Effector memory CD8-positive, alpha-beta T cell (primary cell): Measurements from ENCODE around the gene LCE3C.
"Not testable (repeated sequence)": the region's sequence is repeated elsewhere in the genome, so short reads cannot be mapped to it uniquely, and the experiment has no call there.

ENCODE experiments used
- ATAC-seq: fragments of 150-1000 bp; cut with Tn5 transposase; replicated peaks from 2 replicates; pipeline ENCODE4 v1.10.0; 2021; ENCODE audit warnings: mild to moderate bottlenecking, moderate library complexity
- DNase-seq, 3 experiments: peaks; one replicate each; pipeline ENCODE4 v3.0.0; 2021
- H3K27ac Mint-ChIP-seq, 2 donors: one replicate each; pipeline ENCODE4 v1.8.0; 2022; ENCODE audit warnings: mild to moderate bottlenecking in 2 of 2, mixed read lengths in 2 of 2, moderate library complexity in 2 of 2
- H3K27me3 Mint-ChIP-seq, 2 donors: one replicate each; pipeline ENCODE4 v1.8.0; 2022; ENCODE audit warnings: mixed read lengths in 2 of 2
- H3K36me3 Mint-ChIP-seq: one replicate; pipeline ENCODE4 v1.8.0; 2022; ENCODE audit warnings: mild to moderate bottlenecking, moderate library complexity, mixed read lengths; ENCODE audit not compliant: insufficient read depth
- H3K4me1 Mint-ChIP-seq, 2 donors: one replicate each; pipeline ENCODE4 v1.8.0; 2022; ENCODE audit warnings: low read depth in 2 of 2, mixed read lengths in 2 of 2
- H3K4me3 Mint-ChIP-seq, 2 donors: one replicate each; pipeline ENCODE4 v1.8.0; 2022; ENCODE audit warnings: mild to moderate bottlenecking in 2 of 2, mixed read lengths in 2 of 2, moderate library complexity in 2 of 2
- H3K9me3 Mint-ChIP-seq, 2 donors: one replicate each; pipeline ENCODE4 v1.8.0; 2022; ENCODE audit warnings: mixed read lengths in 2 of 2
- total RNA-seq, 9 experiments: gene quantifications; one replicate each; lab custom pipeline; 2026; lab: John Stamatoyannopoulos, UW

LCE3C gene
- 0 reads per million in 9 experiments for total RNA-seq

GRCh38 chr1:152599934-152600333 is at the start of gene LCE3C:
Gene LCE3C, plus strand, starts transcription at chr1:152600234. Its CDS starts 498 bp downstream, at chr1:152600732.
- no peak within 1 kb of the TSS for H3K27ac Mint-ChIP-seq

GRCh38 chr1:152565115-152565514 is 34.9 kb upstream of the LCE3C start:
- ATAC-seq (no peak), DNase-seq (no peak)
- H3K36me3 Mint-ChIP-seq = no peaks in the 10 kb centered on the region
- no peak overlapping the region for H3K4me3 Mint-ChIP-seq
- no peaks in the 10 kb centered on the region for H3K9me3 Mint-ChIP-seq
- no peaks in the 10 kb centered on the region for H3K4me1 Mint-ChIP-seq
- H3K27me3 Mint-ChIP-seq = peaks cover 11 to 23% of the 10 kb centered on the region in 2 donors
- no peak overlapping the region for H3K27ac Mint-ChIP-seq

More at GRCh38 chr1:152599934-152600333, at the start of gene LCE3C:
- no peak within 1 kb of the TSS for H3K4me3 Mint-ChIP-seq
- no peak for ATAC-seq
- no peaks in the 10 kb centered on the region for H3K36me3 Mint-ChIP-seq
- H3K4me1 Mint-ChIP-seq = no peaks in the 10 kb centered on the region
- no peak for DNase-seq
- H3K9me3 Mint-ChIP-seq = no peaks in the 10 kb centered on the region
- peaks cover 0 to 11% of the 10 kb centered on the region in 2 donors for H3K27me3 Mint-ChIP-seq

- H3K9me3 Mint-ChIP-seq = no peaks in the 10 kb centered on the region
- no peaks in the 10 kb centered on the region for H3K4me1 Mint-ChIP-seq
- no peak overlapping the region for H3K4me3 Mint-ChIP-seq
- no peak overlapping the region for H3K27ac Mint-ChIP-seq
- DNase-seq = no peak
- no peaks in the 10 kb centered on the region for H3K36me3 Mint-ChIP-seq
- no peak for ATAC-seq
- peaks cover 12 to 23% of the 10 kb centered on the region in 2 donors for H3K27me3 Mint-ChIP-seq
These were observed 34.4 kb upstream of the LCE3C start for GRCh38 chr1:152565535-152566215.

GRCh38 chr1:152566681-152567080 is 33.4 kb upstream of the LCE3C start, which contains the start of gene LCE3E:
Gene LCE3E, minus strand, starts transcription at chr1:152566780. Its CDS starts 572 bp downstream, at chr1:152566208.
- DNase-seq (no peak), ATAC-seq (no peak)
- Mint-ChIP-seq H3K4me3 (no peak within 1 kb of the TSS), H3K27ac (no peak within 1 kb of the TSS), H3K27me3 (peaks cover 16 to 31% of the 10 kb centered on the region in 2 donors), H3K4me1 (no peaks in the 10 kb centered on the region), H3K9me3 (no peaks in the 10 kb centered on the region), H3K36me3 (no peaks in the 10 kb centered on the region)

- no peaks in the 10 kb centered on the region for H3K4me1 Mint-ChIP-seq
- H3K36me3 Mint-ChIP-seq = no peaks in the 10 kb centered on the region
- no peak overlapping the region for H3K4me3 Mint-ChIP-seq
- DNase-seq (no peak), ATAC-seq (no peak)
- peaks cover 34 to 62% of the 10 kb centered on the region in 2 donors for H3K27me3 Mint-ChIP-seq
- no peak overlapping the region for H3K27ac Mint-ChIP-seq
- no peaks in the 10 kb centered on the region for H3K9me3 Mint-ChIP-seq
These were observed 22.9 kb upstream of the LCE3C start for GRCh38 chr1:152577168-152577567.

GRCh38 chr1:152579526-152579925 is 20.5 kb upstream of the LCE3C start:
- H3K36me3 Mint-ChIP-seq, H3K27ac Mint-ChIP-seq, H3K9me3 Mint-ChIP-seq, ATAC-seq, DNase-seq, H3K4me1 Mint-ChIP-seq, H3K4me3 Mint-ChIP-seq: not testable (repeated sequence)
- H3K27me3 Mint-ChIP-seq = peaks cover 19 to 39% of the 10 kb centered on the region in 2 donors

GRCh38 chr1:152580433-152580832 is 19.6 kb upstream of the LCE3C start, which contains the start of gene LCE3D:
Gene LCE3D, minus strand, starts transcription at chr1:152580516. Its CDS starts 580 bp downstream, at chr1:152579936.
- Mint-ChIP-seq H3K27ac (no peak within 1 kb of the TSS), H3K4me3 (no peak within 1 kb of the TSS), H3K4me1 (no peaks in the 10 kb centered on the region), H3K27me3 (peaks cover 10 to 30% of the 10 kb centered on the region in 2 donors), H3K36me3 (no peaks in the 10 kb centered on the region), H3K9me3 (no peaks in the 10 kb centered on the region)
- DNase-seq (no peak), ATAC-seq (no peak)

- no peaks in the 10 kb centered on the region for H3K9me3 Mint-ChIP-seq
- no peaks in the 10 kb centered on the region for H3K36me3 Mint-ChIP-seq
- H3K4me3 Mint-ChIP-seq = no peak overlapping the region
- H3K4me1 Mint-ChIP-seq = no peaks in the 10 kb centered on the region
- H3K27ac Mint-ChIP-seq = no peak overlapping the region
- ATAC-seq (no peak), DNase-seq (no peak)
- H3K27me3 Mint-ChIP-seq = peaks cover 6 to 23% of the 10 kb centered on the region in 2 donors
These were observed 17.4 kb upstream of the LCE3C start for GRCh38 chr1:152582647-152583046.

- no peak overlapping the region for H3K4me3 Mint-ChIP-seq
- no peaks in the 10 kb centered on the region for H3K36me3 Mint-ChIP-seq
- H3K9me3 Mint-ChIP-seq = no peaks in the 10 kb centered on the region
- ATAC-seq (no peak), DNase-seq (no peak)
- no peaks in the 10 kb centered on the region for H3K4me1 Mint-ChIP-seq
- H3K27ac Mint-ChIP-seq = no peak overlapping the region
- peaks cover 2% of the 10 kb centered on the region in 2 donors for H3K27me3 Mint-ChIP-seq
These were observed 14.4 kb upstream of the LCE3C start for GRCh38 chr1:152585586-152585985.

- peaks cover 0 to 10% of the 10 kb centered on the region in 2 donors for H3K27me3 Mint-ChIP-seq
- no peaks in the 10 kb centered on the region for H3K36me3 Mint-ChIP-seq
- no peaks in the 10 kb centered on the region for H3K4me1 Mint-ChIP-seq
- H3K4me3 Mint-ChIP-seq = no peak overlapping the region
- no peaks in the 10 kb centered on the region for H3K9me3 Mint-ChIP-seq
- ATAC-seq (no peak), DNase-seq (no peak)
- H3K27ac Mint-ChIP-seq = no peak overlapping the region
These were observed 3.0 kb upstream of the LCE3C start for GRCh38 chr1:152596986-152597385.

GRCh38 chr1:152613511-152613910 is 13.5 kb downstream of the LCE3C start, which contains the start of gene LCE3B:
Gene LCE3B, plus strand, starts transcription at chr1:152613811. Its CDS starts 0 bp downstream, at chr1:152613811.
- H3K4me3 Mint-ChIP-seq = no peak within 1 kb of the TSS
- no peaks in the 10 kb centered on the region for H3K4me1 Mint-ChIP-seq
- H3K27ac Mint-ChIP-seq = no peak within 1 kb of the TSS
- H3K9me3 Mint-ChIP-seq = peaks cover 0 to 5% of the 10 kb centered on the region in 2 donors
- ATAC-seq (no peak), DNase-seq (no peak)
- peaks cover 0 to 9% of the 10 kb centered on the region in 2 donors for H3K27me3 Mint-ChIP-seq
- no peaks in the 10 kb centered on the region for H3K36me3 Mint-ChIP-seq

- peak overlapping the region in 1 of 2 donors; percentile 12 for H3K27ac Mint-ChIP-seq
- peaks cover 0 to 4% of the 10 kb centered on the region in 2 donors for H3K4me1 Mint-ChIP-seq
- H3K27me3 Mint-ChIP-seq = peaks cover 27 to 43% of the 10 kb centered on the region in 2 donors
- H3K36me3 Mint-ChIP-seq = no peaks in the 10 kb centered on the region
- H3K4me3 Mint-ChIP-seq = no peak overlapping the region
- no peak for DNase-seq
- ATAC-seq = no peak
- H3K9me3 Mint-ChIP-seq = peaks cover 0 to 12% of the 10 kb centered on the region in 2 donors
These were observed 22.0 kb downstream of the LCE3C start for GRCh38 chr1:152621993-152622392.

- ATAC-seq (no peak), DNase-seq (no peak)
- Mint-ChIP-seq H3K27ac (peak within 1 kb of the TSS in 1 of 2 donors; percentile 12), H3K36me3 (no peaks in the 10 kb centered on the region), H3K4me3 (no peak within 1 kb of the TSS), H3K9me3 (peaks cover 0 to 12% of the 10 kb centered on the region in 2 donors), H3K4me1 (peaks cover 0 to 4% of the 10 kb centered on the region in 2 donors), H3K27me3 (peaks cover 34 to 52% of the 10 kb centered on the region in 2 donors)
These were observed 22.8 kb downstream of the LCE3C start, which contains the start of gene LCE3A for GRCh38 chr1:152622803-152623202. Gene LCE3A, minus strand, starts transcription at chr1:152623103. Its CDS starts 0 bp downstream, at chr1:152623103.
